ENCODE measurements around the gene UBASH3B.

UBASH3B gene

DNA sequence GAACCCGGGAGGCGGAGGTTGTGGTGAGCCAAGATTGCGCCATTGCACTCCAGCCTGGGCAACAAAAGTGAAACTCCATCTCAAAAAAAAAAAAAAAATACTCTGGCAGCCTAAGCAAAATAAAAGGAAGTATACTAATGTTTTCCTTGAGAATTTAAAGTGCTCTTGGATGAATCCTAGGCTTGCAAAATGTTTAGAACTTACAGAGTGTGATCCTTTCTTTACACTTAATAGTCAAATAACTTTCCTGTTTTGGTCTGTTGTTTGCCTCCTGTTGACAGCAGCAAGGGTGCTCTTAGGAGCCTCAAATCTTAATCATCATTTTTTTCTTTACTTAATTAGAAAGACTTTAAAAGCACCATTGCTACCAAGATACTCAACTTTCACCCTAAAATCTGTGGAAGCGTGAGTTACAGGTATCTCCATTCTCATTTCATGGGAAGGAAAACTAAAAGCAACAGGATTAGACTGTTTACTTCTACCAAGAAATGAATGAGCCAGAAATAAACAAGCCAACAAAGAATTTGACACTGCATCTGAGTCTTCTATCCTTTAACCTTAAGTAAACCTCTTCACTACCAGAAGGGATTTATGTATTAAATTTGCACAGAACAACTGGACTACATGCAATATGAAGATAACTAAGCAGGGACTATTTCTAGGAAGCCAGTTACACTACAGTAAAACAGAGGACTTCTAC is 144.0 kb downstream of the UBASH3B start:
- ChIA-PET POLR2A (no interaction called here), CTCF (interaction anchor here (1.1 kb wide), 1 partner anchor 11 kb away, joined by 3 read pairs; no protein-coding TSS in a partner anchor)
- no peak for DNase-seq (ENCODE audit: extremely low spot score)

DNA sequence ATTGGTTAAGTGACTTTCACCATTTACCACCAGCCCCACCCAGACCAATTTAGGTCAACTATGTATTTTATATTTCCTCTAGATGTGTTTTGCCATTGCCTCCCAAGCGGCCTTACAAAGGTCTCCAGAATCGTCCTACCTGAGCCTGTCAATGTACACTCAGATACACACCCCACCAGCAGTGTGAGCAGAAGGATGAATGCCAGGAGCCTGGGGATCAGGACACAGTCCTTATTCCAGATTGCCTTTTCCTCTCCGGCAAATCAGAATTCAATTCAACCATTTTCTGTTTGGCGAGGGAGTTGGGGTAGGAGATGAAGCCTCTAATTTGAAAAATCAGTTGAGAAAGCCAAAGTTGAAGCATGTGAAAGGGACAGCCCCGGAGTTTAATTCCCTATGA is 147.4 kb downstream of the UBASH3B start:
- DNase-seq (ENCODE audit: extremely low spot score): no peak
- ChIA-PET CTCF (no interaction called here), POLR2A (no interaction called here)
- TF ChIP-seq, protein P1, sequence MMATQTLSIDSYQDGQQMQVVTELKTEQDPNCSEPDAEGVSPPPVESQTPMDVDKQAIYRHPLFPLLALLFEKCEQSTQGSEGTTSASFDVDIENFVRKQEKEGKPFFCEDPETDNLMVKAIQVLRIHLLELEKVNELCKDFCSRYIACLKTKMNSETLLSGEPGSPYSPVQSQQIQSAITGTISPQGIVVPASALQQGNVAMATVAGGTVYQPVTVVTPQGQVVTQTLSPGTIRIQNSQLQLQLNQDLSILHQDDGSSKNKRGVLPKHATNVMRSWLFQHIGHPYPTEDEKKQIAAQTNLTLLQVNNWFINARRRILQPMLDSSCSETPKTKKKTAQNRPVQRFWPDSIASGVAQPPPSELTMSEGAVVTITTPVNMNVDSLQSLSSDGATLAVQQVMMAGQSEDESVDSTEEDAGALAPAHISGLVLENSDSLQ (IDR thresholded peaks at IDR 0.05): no peak
- no peak for TF ChIP-seq SUZ12 (IDR thresholded peaks at IDR 0.05)
- no peak for TF ChIP-seq HDGF (IDR thresholded peaks at IDR 0.05; ENCODE audit: borderline replicate concordance)
- no peak for TF ChIP-seq BHLHE40 (IDR thresholded peaks at IDR 0.05; ENCODE audit: borderline replicate concordance)
- TF ChIP-seq FOXA1 (IDR thresholded peaks at IDR 0.05): no peak
- TF ChIP-seq FOXK2 (IDR thresholded peaks at IDR 0.05): no peak

More for the DNA sequence above, 144.0 kb downstream of the UBASH3B start:
- no peak for TF ChIP-seq SUZ12 (IDR thresholded peaks at IDR 0.05)
- no peak for TF ChIP-seq FOXM1 (IDR thresholded peaks at IDR 0.05; ENCODE audit: borderline replicate concordance)
- no peak for TF ChIP-seq ELF4 (IDR thresholded peaks at IDR 0.05)
- no peak for TF ChIP-seq L3MBTL2 (conservative IDR thresholded peaks at IDR 0.05)
- TF ChIP-seq FOXK2 (IDR thresholded peaks at IDR 0.05): no peak
- TF ChIP-seq LEF1 (IDR thresholded peaks at IDR 0.05; ENCODE audit: borderline replicate concordance): no peak
- TF ChIP-seq, protein P1 (IDR thresholded peaks at IDR 0.05): no peak
- TF ChIP-seq TARDBP (IDR thresholded peaks at IDR 0.05): no peak
- TF ChIP-seq SP1 (IDR thresholded peaks at IDR 0.05): no peak
- no peak for TF ChIP-seq FOXA1 (IDR thresholded peaks at IDR 0.05)
- no peak for TF ChIP-seq BHLHE40 (IDR thresholded peaks at IDR 0.05; ENCODE audit: borderline replicate concordance)
- no peak for TF ChIP-seq CTBP1 (IDR thresholded peaks at IDR 0.05; ENCODE audit: borderline replicate concordance)
- no peak for TF ChIP-seq HDGF (IDR thresholded peaks at IDR 0.05; ENCODE audit: borderline replicate concordance)
- no peak for TF ChIP-seq ARNT (IDR thresholded peaks at IDR 0.05)

DNA sequence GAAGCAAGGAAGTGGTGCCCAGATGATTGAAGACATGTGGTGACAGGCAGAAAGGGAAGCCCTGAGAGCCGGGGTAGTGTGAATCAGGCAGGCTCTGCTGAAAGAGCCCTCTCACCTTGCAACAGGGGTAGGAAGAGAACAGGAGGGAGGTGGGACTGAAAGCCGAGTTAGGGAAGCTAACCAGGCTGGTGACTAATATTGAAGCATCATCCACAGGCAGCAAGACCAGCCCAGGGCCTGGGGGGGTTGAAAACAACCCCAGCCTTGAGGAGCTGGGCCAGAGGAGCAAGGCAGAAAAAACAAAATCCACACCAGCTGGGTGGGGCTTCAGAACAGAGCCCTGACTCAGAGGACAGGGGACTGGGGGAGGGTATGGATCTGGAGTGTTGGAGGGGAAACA is 147.8 kb downstream of the UBASH3B start:
- ChIA-PET CTCF (no interaction called here), POLR2A (no interaction called here)
- DNase-seq (ENCODE audit: extremely low spot score): no peak
- TF ChIP-seq, protein P1 (IDR thresholded peaks at IDR 0.05): no peak
- TF ChIP-seq TARDBP (IDR thresholded peaks at IDR 0.05) (no peak), FOXA1 (IDR thresholded peaks at IDR 0.05) (no peak), FOXM1 (IDR thresholded peaks at IDR 0.05; ENCODE audit: borderline replicate concordance) (no peak), CTBP1 (IDR thresholded peaks at IDR 0.05; ENCODE audit: borderline replicate concordance) (no peak), ARNT (IDR thresholded peaks at IDR 0.05) (no peak), NFRKB (IDR thresholded peaks at IDR 0.05) (no peak), LEF1 (IDR thresholded peaks at IDR 0.05; ENCODE audit: borderline replicate concordance) (no peak), L3MBTL2 (conservative IDR thresholded peaks at IDR 0.05) (no peak), ZNF384 (IDR thresholded peaks at IDR 0.05) (no peak), SP1 (IDR thresholded peaks at IDR 0.05) (no peak), SUZ12 (IDR thresholded peaks at IDR 0.05) (no peak), HDGF (IDR thresholded peaks at IDR 0.05; ENCODE audit: borderline replicate concordance) (no peak), ELF4 (IDR thresholded peaks at IDR 0.05) (no peak), FOXK2 (IDR thresholded peaks at IDR 0.05) (no peak), BHLHE40 (IDR thresholded peaks at IDR 0.05; ENCODE audit: borderline replicate concordance) (no peak)

DNA sequence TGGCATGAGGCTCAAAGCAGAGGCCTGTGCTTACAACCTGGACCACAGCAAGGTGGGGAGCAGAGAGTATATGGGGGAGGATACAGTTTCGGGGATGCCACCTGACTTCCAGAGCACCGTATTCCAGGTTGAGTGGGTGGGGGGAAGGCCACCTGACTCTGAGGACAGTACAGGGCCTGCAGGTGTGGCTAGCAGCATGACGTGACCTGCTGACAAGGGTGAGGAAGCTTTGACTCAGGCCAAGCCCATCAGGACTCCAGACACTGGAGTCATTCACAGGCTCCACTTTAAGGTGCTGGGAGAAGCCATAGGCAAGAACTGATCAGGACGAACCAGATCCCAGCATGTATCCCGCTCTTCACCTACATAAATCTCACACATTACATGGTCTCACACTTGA is 148.2 kb downstream of the UBASH3B start:
- no peak for DNase-seq (ENCODE audit: extremely low spot score)
- POLR2A ChIA-PET: no interaction called here
- TF ChIP-seq BHLHE40 (IDR thresholded peaks at IDR 0.05; ENCODE audit: borderline replicate concordance) (no peak), ELF4 (IDR thresholded peaks at IDR 0.05) (no peak)
- CTCF ChIA-PET: interaction anchor here (1.2 kb wide), 1 partner anchor 11 kb away, joined by 3 read pairs; no protein-coding TSS in a partner anchor

DNA sequence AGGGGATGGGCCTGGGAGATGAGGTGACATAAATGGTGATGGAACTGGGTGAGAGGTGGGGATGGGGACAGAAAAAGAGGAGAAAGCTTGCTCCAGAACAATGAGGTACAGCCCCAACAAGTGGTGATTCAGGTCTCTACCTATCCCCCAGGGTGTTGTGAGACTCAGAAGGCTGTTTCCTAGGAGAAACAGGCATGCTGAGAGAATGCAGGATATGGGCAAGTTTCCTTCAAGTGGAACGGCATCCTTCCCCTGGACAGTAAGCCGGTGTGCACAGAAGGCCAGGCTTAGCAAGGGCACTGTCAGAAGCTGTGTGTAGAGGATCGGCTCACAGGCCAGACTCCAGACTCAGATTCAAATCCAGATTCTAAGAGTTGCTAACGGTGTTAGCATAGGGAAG is 148.6 kb downstream of the UBASH3B start:
- TF ChIP-seq FOXK2 (IDR thresholded peaks at IDR 0.05): no peak
- no peak for TF ChIP-seq FOXM1 (IDR thresholded peaks at IDR 0.05; ENCODE audit: borderline replicate concordance)
- no peak for TF ChIP-seq ARNT (IDR thresholded peaks at IDR 0.05)
- TF ChIP-seq TARDBP (IDR thresholded peaks at IDR 0.05): no peak
- POLR2A ChIA-PET: no interaction called here
- no peak for DNase-seq (ENCODE audit: extremely low spot score)
- CTCF ChIA-PET: interaction anchor here (1.2 kb wide), 1 partner anchor 10 kb away, joined by 3 read pairs; no protein-coding TSS in a partner anchor

DNA sequence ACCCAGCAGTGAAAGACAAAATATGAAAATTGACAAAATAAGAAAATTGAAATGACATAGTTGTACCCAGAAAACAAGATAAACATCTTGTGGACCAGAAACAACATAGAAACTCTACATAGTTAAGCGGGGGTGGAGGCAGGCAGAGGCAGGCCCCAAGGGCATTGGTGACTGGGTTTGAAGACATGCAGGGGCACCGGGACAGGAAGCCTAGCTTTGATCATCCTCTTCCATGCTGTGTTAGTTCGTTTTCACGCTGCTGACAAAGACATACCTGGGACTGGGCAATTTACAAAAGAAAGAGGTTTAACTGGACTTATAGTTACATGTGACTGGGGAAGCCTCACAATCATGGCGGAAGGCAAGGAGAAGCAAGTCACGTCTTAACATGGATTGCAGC is 149.3 kb downstream of the UBASH3B start:
- POLR2A ChIA-PET: no interaction called here
- TF ChIP-seq LEF1 (IDR thresholded peaks at IDR 0.05; ENCODE audit: borderline replicate concordance) (no peak), FOXK2 (IDR thresholded peaks at IDR 0.05) (no peak), L3MBTL2 (conservative IDR thresholded peaks at IDR 0.05) (no peak), ARNT (IDR thresholded peaks at IDR 0.05) (no peak), TARDBP (IDR thresholded peaks at IDR 0.05) (no peak), HDGF (IDR thresholded peaks at IDR 0.05; ENCODE audit: borderline replicate concordance) (no peak), BHLHE40 (IDR thresholded peaks at IDR 0.05; ENCODE audit: borderline replicate concordance) (no peak), FOXM1 (IDR thresholded peaks at IDR 0.05; ENCODE audit: borderline replicate concordance) (no peak), CTBP1 (IDR thresholded peaks at IDR 0.05; ENCODE audit: borderline replicate concordance) (no peak), SP1 (IDR thresholded peaks at IDR 0.05) (no peak), SUZ12 (IDR thresholded peaks at IDR 0.05) (no peak)
- TF ChIP-seq, protein P1 (IDR thresholded peaks at IDR 0.05): no peak
- CTCF ChIA-PET: interaction anchor here (0.6 to 1.2 kb wide), 2 partner anchors 10 to 22 kb away, joined by 3 read pairs; no protein-coding TSS in a partner anchor
- no peak for DNase-seq (ENCODE audit: extremely low spot score)

Data from HEK293T (cell line).